NCI-H2227 (cell line): Measurements from ENCODE around the gene ZNF385C.
A peak's percentile ranks its signal among the peaks of the same experiment; 100 is the strongest.

Experiments
- DNase-seq: peaks from one replicate; lab custom pipeline; 2025; ENCODE audit not compliant: unreplicated experiment; lab: John Stamatoyannopoulos, UW

Gene ZNF385C

GRCh38 chr17:42078396-42079043 is 19.8 kb downstream of the ZNF385C start:
- no peak for DNase-seq

- DNase-seq, result no peak
These were observed 20.5 kb downstream of the ZNF385C start for GRCh38 chr17:42077755-42078154.

- no peak for DNase-seq
These were observed 21.3 kb downstream of the ZNF385C start for GRCh38 chr17:42076797-42077559.

- DNase-seq, result no peak
These were observed 22.5 kb downstream of the ZNF385C start for GRCh38 chr17:42075789-42076188.

GRCh38 chr17:42072323-42073187 is 25.7 kb downstream of the ZNF385C start:
- no peak for DNase-seq

- DNase-seq, result no peak
These were observed 26.5 kb downstream of the ZNF385C start for GRCh38 chr17:42071810-42072209.

GRCh38 chr17:42068979-42069378 is 29.3 kb downstream of the ZNF385C start:
- no peak for DNase-seq

GRCh38 chr17:42067371-42068091 is 30.7 kb downstream of the ZNF385C start:
- peak; percentile 72 for DNase-seq

GRCh38 chr17:42065201-42065600 is 33.1 kb downstream of the ZNF385C start:
- DNase-seq, result no peak

GRCh38 chr17:42062681-42063080 is 35.6 kb downstream of the ZNF385C start:
- DNase-seq, result no peak

GRCh38 chr17:42061646-42062487 is 36.4 kb downstream of the ZNF385C start:
- DNase-seq, result no peak

- no peak for DNase-seq
These were observed 38.0 kb downstream of the ZNF385C start for GRCh38 chr17:42060231-42060630.

- no peak for DNase-seq
These were observed 38.5 kb downstream of the ZNF385C start for GRCh38 chr17:42059815-42060214.

GRCh38 chr17:42058063-42058462 is 40.2 kb downstream of the ZNF385C start:
- no peak for DNase-seq

- no peak for DNase-seq
These were observed 41.6 kb downstream of the ZNF385C start for GRCh38 chr17:42056635-42057034.

- DNase-seq, result no peak
These were observed 42.8 kb downstream of the ZNF385C start for GRCh38 chr17:42055496-42055895.

- DNase-seq, result peak; percentile 19
These were observed 43.2 kb downstream of the ZNF385C start for GRCh38 chr17:42055027-42055426.

GRCh38 chr17:42053731-42054500 is 44.4 kb downstream of the ZNF385C start:
- DNase-seq, result no peak

- no peak for DNase-seq
These were observed 45.9 kb downstream of the ZNF385C start for GRCh38 chr17:42052346-42052877.
